ENCODE results near the gene ANKRD44.

ANKRD44 gene

DNA sequence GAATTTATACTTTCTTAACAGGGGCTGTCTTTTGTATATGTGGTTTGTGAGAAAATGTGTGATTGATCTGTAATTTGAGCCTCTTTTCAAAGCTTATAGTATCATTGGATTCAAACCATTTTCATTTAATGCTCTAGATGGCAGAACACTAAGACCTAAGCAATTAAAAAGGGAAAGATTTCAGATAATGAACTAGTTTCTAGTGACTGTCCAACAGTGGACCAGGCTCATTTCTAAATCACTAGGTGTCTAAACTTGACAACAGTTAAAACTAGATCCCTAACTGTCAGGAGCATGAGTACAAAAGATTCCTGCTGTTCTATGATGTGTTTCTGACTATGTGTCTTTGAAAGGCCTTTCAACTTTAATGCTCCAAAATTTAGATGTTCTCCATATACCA, 54.6 kb downstream of the ANKRD44 start:
- Histone ChIP-seq H3K36me3 (ENCODE audit: low read depth) (no peaks in the 10 kb centered on the region), H3K4me1 (ENCODE audit: insufficient read depth, poor library complexity, severe bottlenecking) (no peaks in the 10 kb centered on the region), H3K27ac (ENCODE audit: poor library complexity, severe bottlenecking) (no peak overlapping the region), H3K4me3 (ENCODE audit: severe bottlenecking) (no peak overlapping the region), H3K9me3 (ENCODE audit: severe bottlenecking) (no peaks in the 10 kb centered on the region), H3K27me3 (ENCODE audit: insufficient read depth, poor library complexity, severe bottlenecking) (no peaks in the 10 kb centered on the region)
- ATAC-seq (ENCODE audit: low read depth), result no peak
- DNase-seq (ENCODE audit: low spot score), result no peak
- TF ChIP-seq, protein P1, sequence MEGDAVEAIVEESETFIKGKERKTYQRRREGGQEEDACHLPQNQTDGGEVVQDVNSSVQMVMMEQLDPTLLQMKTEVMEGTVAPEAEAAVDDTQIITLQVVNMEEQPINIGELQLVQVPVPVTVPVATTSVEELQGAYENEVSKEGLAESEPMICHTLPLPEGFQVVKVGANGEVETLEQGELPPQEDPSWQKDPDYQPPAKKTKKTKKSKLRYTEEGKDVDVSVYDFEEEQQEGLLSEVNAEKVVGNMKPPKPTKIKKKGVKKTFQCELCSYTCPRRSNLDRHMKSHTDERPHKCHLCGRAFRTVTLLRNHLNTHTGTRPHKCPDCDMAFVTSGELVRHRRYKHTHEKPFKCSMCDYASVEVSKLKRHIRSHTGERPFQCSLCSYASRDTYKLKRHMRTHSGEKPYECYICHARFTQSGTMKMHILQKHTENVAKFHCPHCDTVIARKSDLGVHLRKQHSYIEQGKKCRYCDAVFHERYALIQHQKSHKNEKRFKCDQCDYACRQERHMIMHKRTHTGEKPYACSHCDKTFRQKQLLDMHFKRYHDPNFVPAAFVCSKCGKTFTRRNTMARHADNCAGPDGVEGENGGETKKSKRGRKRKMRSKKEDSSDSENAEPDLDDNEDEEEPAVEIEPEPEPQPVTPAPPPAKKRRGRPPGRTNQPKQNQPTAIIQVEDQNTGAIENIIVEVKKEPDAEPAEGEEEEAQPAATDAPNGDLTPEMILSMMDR (IDR thresholded peaks at IDR 0.05; ENCODE audit: poor library complexity, severe bottlenecking), result no peak

DNA sequence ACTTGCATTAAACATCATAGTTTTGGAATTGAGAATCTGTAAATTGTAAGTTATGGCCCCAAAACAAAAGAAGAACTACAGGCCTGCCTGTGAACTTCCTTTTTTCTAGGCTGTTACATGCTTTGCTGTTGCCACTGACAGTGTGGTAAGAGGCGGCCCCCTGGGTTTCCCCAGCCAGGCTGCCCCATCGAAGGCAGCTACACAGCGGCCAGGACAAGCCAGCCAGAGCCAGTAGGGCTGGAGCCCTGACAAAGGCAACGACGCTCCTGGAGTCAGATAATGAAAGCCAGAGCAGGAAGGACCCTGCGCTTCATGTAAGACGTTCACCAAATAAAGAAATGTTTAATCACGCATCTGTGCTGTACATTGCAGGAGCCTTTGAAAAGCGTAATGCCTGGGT, 55.0 kb downstream of the ANKRD44 start:
- DNase-seq (ENCODE audit: low spot score) (no peak), ATAC-seq (ENCODE audit: low read depth) (no peak)
- Histone ChIP-seq H3K4me1 (ENCODE audit: insufficient read depth, poor library complexity, severe bottlenecking) (no peaks in the 10 kb centered on the region), H3K27me3 (ENCODE audit: insufficient read depth, poor library complexity, severe bottlenecking) (no peaks in the 10 kb centered on the region), H3K27ac (ENCODE audit: poor library complexity, severe bottlenecking) (no peak overlapping the region), H3K9me3 (ENCODE audit: severe bottlenecking) (no peaks in the 10 kb centered on the region), H3K4me3 (ENCODE audit: severe bottlenecking) (no peak overlapping the region), H3K36me3 (ENCODE audit: low read depth) (no peaks in the 10 kb centered on the region)
- TF ChIP-seq, protein P1 (IDR thresholded peaks at IDR 0.05; ENCODE audit: poor library complexity, severe bottlenecking), result no peak

DNA sequence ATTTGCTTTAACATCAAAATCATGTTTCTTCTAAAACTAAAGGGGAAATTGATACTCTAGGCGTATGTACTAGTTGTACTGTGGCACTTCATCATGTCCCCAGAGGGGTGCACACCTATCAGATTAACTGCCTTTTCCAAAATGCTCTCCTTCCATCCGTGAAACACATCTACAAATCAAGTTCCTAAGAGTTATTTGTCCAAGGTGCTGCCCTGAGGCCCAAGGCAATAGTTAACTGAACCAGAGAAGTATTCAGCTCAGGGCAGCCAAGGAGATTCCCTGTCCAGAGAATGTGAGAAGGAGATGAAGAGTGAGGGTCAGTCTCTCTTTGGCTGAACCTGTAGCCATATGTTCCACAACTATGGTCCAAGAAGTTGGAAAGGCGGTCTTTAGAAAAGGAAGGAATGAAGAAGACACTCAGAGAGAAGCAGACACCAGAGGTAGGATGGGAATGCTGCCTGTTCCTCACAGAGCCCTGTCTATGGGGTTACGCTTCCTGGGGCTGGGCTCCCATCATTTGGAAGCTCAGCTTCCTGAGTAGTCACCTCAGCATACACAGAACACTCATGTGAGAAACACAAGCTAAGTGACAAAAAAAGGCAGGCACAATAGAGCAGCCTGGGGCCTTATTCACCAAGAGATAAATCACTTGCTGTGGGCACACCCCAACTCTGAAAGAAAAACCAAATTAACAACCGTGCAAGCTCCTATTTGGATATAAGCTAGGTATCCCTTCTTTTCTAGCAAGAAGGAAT, 55.6 kb downstream of the ANKRD44 start:
- no peak overlapping the region for H3K4me3 ChIP-seq (ENCODE audit: severe bottlenecking)

DNA sequence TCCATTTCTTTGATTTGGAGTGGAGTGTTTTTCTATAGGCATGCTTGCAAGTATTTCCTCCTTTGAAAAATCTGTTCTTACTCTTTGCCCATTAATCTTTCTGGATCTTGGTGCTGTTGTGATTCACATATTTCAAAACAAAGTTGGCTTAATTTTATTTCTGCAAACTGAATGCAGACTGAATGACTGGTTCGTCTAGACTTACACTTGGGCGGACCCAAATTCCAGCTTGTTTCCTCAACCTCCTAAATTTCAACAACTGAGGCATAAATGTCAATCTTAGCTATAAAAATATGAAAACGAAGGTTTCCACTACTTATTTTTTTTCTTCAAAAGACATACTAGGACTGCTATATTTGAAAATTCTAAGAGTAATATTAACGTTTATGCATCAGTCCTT, 59.0 kb downstream of the ANKRD44 start:
- Histone ChIP-seq H3K9me3 (ENCODE audit: severe bottlenecking) (no peaks in the 10 kb centered on the region), H3K36me3 (ENCODE audit: low read depth) (no peaks in the 10 kb centered on the region), H3K27me3 (ENCODE audit: insufficient read depth, poor library complexity, severe bottlenecking) (no peaks in the 10 kb centered on the region), H3K27ac (ENCODE audit: poor library complexity, severe bottlenecking) (no peak overlapping the region), H3K4me1 (ENCODE audit: insufficient read depth, poor library complexity, severe bottlenecking) (no peaks in the 10 kb centered on the region), H3K4me3 (ENCODE audit: severe bottlenecking) (no peak overlapping the region)
- no peak for ATAC-seq (ENCODE audit: low read depth)
- TF ChIP-seq, protein P1 (IDR thresholded peaks at IDR 0.05; ENCODE audit: poor library complexity, severe bottlenecking), result no peak
- DNase-seq (ENCODE audit: low spot score), result no peak

More for the DNA sequence above, 55.6 kb downstream of the ANKRD44 start:
- ATAC-seq (ENCODE audit: low read depth) (no peak; the same call in 2 of the 3 replicates), DNase-seq (ENCODE audit: low spot score) (no peak)
- TF ChIP-seq, protein P1 (IDR thresholded peaks at IDR 0.05; ENCODE audit: poor library complexity, severe bottlenecking), result no peak
- Histone ChIP-seq H3K4me1 (ENCODE audit: insufficient read depth, poor library complexity, severe bottlenecking) (no peaks in the 10 kb centered on the region), H3K9me3 (ENCODE audit: severe bottlenecking) (no peaks in the 10 kb centered on the region), H3K27me3 (ENCODE audit: insufficient read depth, poor library complexity, severe bottlenecking) (no peaks in the 10 kb centered on the region), H3K36me3 (ENCODE audit: low read depth) (no peaks in the 10 kb centered on the region), H3K27ac (ENCODE audit: poor library complexity, severe bottlenecking) (no peak overlapping the region)

DNA sequence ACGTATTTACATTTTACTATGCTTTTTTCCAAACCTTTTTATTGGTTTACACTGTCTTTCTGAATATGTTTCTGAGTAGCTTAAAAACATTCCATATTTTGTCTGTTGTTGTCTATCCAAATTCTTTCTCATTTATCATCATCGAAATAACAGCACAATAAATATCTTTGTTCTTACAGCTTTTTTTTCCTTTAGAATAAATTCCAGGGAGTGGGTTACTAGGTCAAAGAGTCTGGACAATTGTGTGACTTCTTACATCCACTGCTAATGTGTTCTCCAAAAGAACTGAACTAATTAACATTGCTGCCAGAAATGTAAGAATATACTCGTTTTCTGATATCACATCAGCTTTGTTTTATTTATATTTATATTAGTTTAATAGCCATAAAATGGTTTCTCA, 59.4 kb downstream of the ANKRD44 start:
- H3K4me1 ChIP-seq (ENCODE audit: insufficient read depth, poor library complexity, severe bottlenecking), result no peaks in the 10 kb centered on the region
- no peak overlapping the region for H3K4me3 ChIP-seq (ENCODE audit: severe bottlenecking)
- H3K27ac ChIP-seq (ENCODE audit: poor library complexity, severe bottlenecking), result no peak overlapping the region
- no peak for ATAC-seq (ENCODE audit: low read depth)
- no peaks in the 10 kb centered on the region for H3K9me3 ChIP-seq (ENCODE audit: severe bottlenecking)
- no peak for DNase-seq (ENCODE audit: low spot score)
- H3K27me3 ChIP-seq (ENCODE audit: insufficient read depth, poor library complexity, severe bottlenecking), result no peaks in the 10 kb centered on the region
- TF ChIP-seq, protein P1 (IDR thresholded peaks at IDR 0.05; ENCODE audit: poor library complexity, severe bottlenecking), result no peak
- H3K36me3 ChIP-seq (ENCODE audit: low read depth), result no peaks in the 10 kb centered on the region
